ENCODE data around the gene PLIN4. TPM values are rescaled to one million over a fixed set of nuclear protein-coding genes. Genes with fewer than 3 reads are reported as not detected.

PLIN4 gene
- total and polyA plus RNA-seq, 9 of the 15 experiments (the other 6 are each of a cell fraction or from before 2014, with no cell fraction given): 0.04 to 0.16 (median 0.07) TPM; not detected in 3

DNA sequence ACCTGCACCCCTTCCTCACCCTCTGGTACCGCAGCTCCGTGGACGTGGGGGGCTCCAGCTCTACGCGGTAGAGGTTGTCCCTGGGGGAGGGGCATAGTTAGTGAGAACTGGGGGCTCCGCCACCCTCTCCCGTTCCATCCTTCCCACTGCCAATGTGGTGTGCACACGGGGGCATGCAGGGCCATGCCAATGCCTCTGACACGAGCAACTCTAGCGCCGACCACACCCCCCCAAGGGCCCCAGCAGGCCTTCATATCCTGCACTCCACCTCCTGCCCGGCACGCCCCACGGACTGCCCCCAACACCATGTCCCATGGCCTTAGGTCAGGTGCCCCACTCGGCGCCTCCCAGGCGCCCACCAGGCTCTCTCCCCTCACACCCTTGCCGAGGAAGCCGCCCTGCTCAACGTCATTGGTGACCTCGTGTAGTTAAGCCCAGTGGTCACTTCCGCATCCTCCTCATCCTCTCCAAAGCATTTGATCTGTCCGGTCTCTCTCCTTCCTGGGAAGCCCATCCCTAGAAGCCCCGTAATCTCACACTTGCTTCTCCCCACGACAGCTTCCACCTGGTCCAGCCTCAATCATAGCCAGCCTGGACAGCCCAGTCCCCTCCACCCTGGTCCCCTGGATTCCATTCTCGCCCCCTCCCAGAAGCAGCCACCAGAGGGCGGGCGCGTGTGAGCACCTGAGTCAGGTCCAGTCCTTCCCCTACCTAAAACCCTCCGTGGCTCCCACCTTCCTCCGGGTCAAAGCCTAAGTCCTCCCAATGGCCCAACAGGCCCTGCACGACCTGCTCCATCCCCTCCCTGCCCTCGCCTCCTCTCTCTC is 39.1 kb upstream of the PLIN4 start (continued):
- TF ChIP-seq, protein P1, sequence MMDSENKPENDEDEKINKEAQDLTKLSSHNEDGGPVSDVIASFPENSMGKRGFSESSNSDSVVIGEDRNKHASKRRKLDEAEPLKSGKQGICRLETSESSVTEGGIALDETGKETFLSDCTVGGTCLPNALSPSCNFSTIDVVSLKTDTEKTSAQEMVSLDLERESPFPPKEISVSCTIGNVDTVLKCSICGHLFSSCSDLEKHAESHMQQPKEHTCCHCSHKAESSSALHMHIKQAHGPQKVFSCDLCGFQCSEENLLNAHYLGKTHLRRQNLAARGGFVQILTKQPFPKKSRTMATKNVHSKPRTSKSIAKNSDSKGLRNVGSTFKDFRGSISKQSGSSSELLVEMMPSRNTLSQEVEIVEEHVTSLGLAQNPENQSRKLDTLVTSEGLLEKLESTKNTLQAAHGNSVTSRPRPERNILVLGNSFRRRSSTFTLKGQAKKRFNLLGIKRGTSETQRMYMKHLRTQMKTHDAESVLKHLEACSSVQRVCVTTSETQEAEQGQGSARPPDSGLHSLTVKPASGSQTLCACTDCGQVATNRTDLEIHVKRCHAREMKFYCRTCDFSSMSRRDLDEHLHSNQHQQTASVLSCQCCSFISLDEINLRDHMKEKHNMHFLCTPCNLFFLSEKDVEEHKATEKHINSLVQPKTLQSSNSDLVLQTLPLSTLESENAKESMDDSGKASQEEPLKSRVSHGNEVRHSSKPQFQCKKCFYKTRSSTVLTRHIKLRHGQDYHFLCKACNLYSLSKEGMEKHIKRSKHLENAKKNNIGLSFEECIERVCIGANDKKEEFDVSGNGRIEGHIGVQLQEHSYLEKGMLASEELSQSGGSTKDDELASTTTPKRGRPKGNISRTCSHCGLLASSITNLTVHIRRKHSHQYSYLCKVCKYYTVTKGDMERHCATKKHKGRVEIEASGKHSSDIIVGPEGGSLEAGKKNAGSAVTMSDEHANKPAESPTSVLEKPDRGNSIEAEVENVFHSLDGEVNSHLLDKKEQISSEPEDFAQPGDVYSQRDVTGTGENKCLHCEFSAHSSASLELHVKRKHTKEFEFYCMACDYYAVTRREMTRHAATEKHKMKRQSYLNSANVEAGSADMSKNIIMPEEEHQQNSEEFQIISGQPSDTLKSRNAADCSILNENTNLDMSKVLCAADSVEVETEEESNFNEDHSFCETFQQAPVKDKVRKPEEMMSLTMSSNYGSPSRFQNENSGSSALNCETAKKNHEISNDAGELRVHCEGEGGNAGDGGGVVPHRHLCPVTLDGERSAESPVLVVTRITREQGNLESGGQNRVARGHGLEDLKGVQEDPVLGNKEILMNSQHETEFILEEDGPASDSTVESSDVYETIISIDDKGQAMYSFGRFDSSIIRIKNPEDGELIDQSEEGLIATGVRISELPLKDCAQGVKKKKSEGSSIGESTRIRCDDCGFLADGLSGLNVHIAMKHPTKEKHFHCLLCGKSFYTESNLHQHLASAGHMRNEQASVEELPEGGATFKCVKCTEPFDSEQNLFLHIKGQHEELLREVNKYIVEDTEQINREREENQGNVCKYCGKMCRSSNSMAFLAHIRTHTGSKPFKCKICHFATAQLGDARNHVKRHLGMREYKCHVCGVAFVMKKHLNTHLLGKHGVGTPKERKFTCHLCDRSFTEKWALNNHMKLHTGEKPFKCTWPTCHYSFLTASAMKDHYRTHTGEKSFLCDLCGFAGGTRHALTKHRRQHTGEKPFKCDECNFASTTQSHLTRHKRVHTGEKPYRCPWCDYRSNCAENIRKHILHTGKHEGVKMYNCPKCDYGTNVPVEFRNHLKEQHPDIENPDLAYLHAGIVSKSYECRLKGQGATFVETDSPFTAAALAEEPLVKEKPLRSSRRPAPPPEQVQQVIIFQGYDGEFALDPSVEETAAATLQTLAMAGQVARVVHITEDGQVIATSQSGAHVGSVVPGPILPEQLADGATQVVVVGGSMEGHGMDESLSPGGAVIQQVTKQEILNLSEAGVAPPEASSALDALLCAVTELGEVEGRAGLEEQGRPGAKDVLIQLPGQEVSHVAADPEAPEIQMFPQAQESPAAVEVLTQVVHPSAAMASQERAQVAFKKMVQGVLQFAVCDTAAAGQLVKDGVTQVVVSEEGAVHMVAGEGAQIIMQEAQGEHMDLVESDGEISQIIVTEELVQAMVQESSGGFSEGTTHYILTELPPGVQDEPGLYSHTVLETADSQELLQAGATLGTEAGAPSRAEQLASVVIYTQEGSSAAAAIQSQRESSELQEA (IDR thresholded peaks at IDR 0.05; ENCODE audit: low read depth): no peak
- TF ChIP-seq ZNF354B (CRISPR knock-in tag; IDR thresholded peaks at IDR 0.05) (no peak), ZNF431 (CRISPR knock-in tag; IDR thresholded peaks at IDR 0.05) (no peak), ZC3H4 (CRISPR knock-in tag; IDR thresholded peaks at IDR 0.05; ENCODE audit: borderline replicate concordance) (no peak), CBFA2T2 (conservative IDR thresholded peaks at IDR 0.05) (no peak), IFI16 (CRISPR knock-in tag; IDR thresholded peaks at IDR 0.05) (no peak)
- TF ChIP-seq, protein P2, sequence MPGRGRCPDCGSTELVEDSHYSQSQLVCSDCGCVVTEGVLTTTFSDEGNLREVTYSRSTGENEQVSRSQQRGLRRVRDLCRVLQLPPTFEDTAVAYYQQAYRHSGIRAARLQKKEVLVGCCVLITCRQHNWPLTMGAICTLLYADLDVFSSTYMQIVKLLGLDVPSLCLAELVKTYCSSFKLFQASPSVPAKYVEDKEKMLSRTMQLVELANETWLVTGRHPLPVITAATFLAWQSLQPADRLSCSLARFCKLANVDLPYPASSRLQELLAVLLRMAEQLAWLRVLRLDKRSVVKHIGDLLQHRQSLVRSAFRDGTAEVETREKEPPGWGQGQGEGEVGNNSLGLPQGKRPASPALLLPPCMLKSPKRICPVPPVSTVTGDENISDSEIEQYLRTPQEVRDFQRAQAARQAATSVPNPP (IDR thresholded peaks at IDR 0.05; ENCODE audit: borderline replicate concordance, insufficient read depth, insufficient read length): no peak
- TF ChIP-seq, protein P3, sequence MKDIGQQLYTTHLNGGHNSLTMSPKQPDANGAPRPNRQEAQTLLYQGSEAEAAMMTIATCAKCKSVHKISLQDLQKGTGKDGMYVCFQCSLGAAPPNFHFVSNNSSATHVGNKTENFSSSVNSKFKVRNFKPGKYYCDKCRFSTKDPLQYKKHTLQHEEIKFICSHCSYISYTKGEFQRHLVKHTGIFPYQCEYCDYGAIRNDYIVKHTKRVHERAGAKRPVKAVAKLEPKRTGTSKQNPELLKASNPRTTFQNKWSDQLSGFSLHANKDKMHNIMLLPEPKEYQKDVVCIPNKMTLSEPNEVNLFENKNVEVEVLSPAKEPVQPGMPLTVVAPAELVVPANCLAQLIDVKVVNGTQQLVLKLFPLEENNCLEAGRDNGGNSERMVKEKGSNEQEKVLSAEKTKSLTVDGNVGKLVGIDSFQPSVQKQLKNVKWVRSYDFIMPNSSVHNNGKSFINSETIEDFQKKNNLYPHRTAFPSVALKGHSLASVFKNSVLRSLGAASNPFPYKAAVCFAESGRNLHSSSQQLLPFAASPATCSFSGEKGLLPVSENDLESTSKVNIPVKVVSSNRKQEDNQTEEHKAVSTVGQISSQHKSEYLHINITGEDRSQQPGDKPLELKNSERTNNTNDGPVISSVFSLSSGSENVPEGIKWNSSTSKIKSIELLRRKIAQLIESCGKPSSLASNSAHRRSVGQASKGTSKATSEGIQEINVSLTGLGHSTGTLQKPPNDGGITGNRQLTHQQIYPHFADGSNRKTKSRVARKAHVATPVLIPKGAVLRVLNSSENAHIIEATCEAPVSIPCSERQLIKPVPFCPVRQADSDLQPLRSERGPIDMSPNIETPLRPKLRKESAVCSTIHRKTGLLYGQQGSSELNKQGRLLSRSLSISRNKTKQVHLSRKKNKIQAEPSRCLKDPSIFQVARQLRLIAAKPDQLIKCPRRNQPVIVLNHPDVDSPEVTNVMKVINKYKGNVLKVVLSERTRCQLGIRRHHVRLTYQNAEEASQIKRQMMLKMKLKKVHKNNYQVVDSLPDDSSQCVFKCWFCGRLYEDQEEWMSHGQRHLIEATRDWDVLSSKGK (CRISPR knock-in tag; IDR thresholded peaks at IDR 0.05): no peak

Data from K562 (cell line).